ENCODE results near the gene RTP5. TPM values are rescaled to one million over a fixed set of nuclear protein-coding genes. Genes with fewer than 3 reads are reported as not detected.
A peak's percentile ranks its signal among the peaks of the same experiment; 100 is the strongest.
"Not testable (repeated sequence)": the region's sequence is repeated elsewhere in the genome, so short reads cannot be mapped to it uniquely, and the experiment has no call there.

RTP5 gene
- total and polyA plus RNA-seq, 3 experiments from 2014 or later = 0.11 to 0.23 (median 0.18) TPM

DNA sequence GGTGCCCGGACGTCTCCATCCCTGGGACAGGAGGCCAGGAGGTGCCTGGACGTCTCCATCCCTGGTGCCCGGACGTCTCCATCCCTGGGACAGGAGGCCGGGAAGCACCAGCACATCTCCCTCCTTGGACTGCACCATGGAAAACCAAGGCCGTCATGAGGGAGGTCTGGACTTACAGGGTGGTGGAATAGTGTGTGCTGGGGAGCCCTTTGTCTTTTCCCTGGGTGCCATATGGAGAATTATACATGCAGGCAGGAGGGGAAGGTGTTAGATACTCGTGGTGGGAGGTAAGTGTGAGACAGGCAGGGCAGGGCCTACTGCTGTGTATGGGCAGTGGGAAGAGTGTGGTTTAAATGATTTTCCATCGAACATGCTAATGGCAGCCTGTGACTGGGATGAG lies 52.9 kb downstream of the RTP5 start:
- peaks cover 0 to 4% (median 0%) of the 10 kb centered on the region in 3 donors for H3K36me3 Mint-ChIP-seq
- H3K27ac Mint-ChIP-seq = peak overlapping the region in 2 of 8 donors; percentile 55 to 70
- no peaks in the 10 kb centered on the region for H3K27me3 Mint-ChIP-seq
- H3K9me3 Mint-ChIP-seq = no peaks in the 10 kb centered on the region
- CTCF ChIA-PET = no interaction called here
- H3K9me3 ChIP-seq (ENCODE audit: low read length) = no peaks in the 10 kb centered on the region
- H3K36me3 ChIP-seq (ENCODE audit: insufficient read depth, low read length) = no peaks in the 10 kb centered on the region
- no peak overlapping the region for H3K4me3 Mint-ChIP-seq
- H3K4me1 Mint-ChIP-seq = peaks cover 8 to 27% (median 22%) of the 10 kb centered on the region in 3 donors
- H3K27me3 ChIP-seq (ENCODE audit: insufficient read depth, low read length, poor library complexity, severe bottlenecking) = no peaks in the 10 kb centered on the region
- H3K4me1 ChIP-seq (ENCODE audit: insufficient read depth, low read length) = no peaks in the 10 kb centered on the region
- H3K27ac ChIP-seq (ENCODE audit: low read depth, low read length) = no peak overlapping the region
- DNase-seq = no peak
- no peak overlapping the region for H3K4me3 ChIP-seq (ENCODE audit: low read length)
- POLR2A ChIA-PET = no interaction called here

DNA sequence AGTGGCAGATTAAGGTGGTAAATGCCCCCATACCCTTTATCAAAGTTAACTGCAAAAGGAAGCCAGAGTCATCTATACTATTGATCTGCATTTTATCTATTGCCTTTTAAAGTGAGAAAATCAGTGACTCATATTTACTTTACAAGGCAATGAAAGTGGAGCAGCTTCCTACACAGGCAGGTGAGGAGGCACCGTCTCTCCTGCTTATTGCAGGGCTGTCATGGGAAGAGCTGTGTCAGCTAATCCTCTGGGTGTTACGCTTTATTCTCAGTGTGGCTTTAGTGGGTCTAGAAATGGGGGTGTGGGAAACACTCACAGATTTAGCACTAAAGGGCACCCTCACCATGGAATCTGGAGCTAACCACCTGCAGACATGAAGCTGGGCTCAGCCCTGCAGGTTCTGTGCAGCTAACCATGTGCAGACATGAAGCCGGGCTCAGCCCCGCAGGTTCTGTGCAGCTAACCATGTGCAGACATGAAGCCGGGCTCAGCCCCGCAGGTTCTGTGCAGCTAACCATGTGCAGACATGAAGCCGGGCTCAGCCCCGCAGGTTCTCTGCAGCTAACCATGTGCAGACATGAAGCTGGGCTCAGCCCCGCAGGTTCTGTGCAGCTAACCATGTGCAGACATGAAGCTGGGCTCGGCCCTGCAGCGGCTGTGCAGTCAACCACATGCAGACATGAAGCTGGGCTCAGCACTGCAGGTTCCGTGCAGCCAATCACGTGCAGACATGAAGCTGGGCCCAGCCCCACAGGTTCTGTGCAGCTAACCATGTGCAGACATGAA lies 53.5 kb downstream of the RTP5 start:
- H3K27me3 ChIP-seq (ENCODE audit: insufficient read depth, low read length, poor library complexity, severe bottlenecking); DNase-seq; H3K4me3 Mint-ChIP-seq; H3K27me3 Mint-ChIP-seq; CTCF ChIA-PET; H3K9me3 ChIP-seq (ENCODE audit: low read length); H3K36me3 Mint-ChIP-seq; POLR2A ChIA-PET; H3K4me3 ChIP-seq (ENCODE audit: low read length); H3K36me3 ChIP-seq (ENCODE audit: insufficient read depth, low read length); H3K27ac ChIP-seq (ENCODE audit: low read depth, low read length); H3K4me1 ChIP-seq (ENCODE audit: insufficient read depth, low read length); H3K9me3 Mint-ChIP-seq; H3K27ac Mint-ChIP-seq: not testable (repeated sequence)
- H3K4me1 Mint-ChIP-seq = peaks cover 8 to 27% (median 22%) of the 10 kb centered on the region in 3 donors

Other genes starting within 250 kb of the RTP5 start
- gene THAP4, start 232.6 kb upstream of the RTP5 start, total RNA-seq = 10 to 100 TPM; 51.4 to 51.9 TPM
- gene THAP4, start 232.6 kb upstream of the RTP5 start, polyA plus RNA-seq = 42.3 TPM
- 10 to 100 TPM; 79.0 to 80.2 TPM for gene ATG4B, start 232.0 kb upstream of the RTP5 start, total RNA-seq
- 56.1 TPM for gene ATG4B, start 232.0 kb upstream of the RTP5 start, polyA plus RNA-seq
- gene DTYMK, start 182.9 kb upstream of the RTP5 start, total RNA-seq = 100 to 1,000 TPM; 131 to 134 TPM
- gene DTYMK, start 182.9 kb upstream of the RTP5 start, polyA plus RNA-seq = 41.1 TPM
- gene ING5, start 167.7 kb upstream of the RTP5 start, total RNA-seq = 10 to 100 TPM; 44.4 to 48.4 TPM
- gene ING5, start 167.7 kb upstream of the RTP5 start, polyA plus RNA-seq = 19.5 TPM
- 10 to 100 TPM; 22.9 to 23.4 TPM for gene D2HGDH, start 135.1 kb upstream of the RTP5 start, total RNA-seq
- 5.7 TPM for gene D2HGDH, start 135.1 kb upstream of the RTP5 start, polyA plus RNA-seq
- under 1 TPM in 1 of 2 experiments, not detected in 1; 0.16 TPM for gene GAL3ST2, start 92.9 kb upstream of the RTP5 start, total RNA-seq
- gene GAL3ST2, start 92.9 kb upstream of the RTP5 start, polyA plus RNA-seq = not detected
- not detected for gene NEU4, start 60.5 kb upstream of the RTP5 start, total RNA-seq
- not detected for gene NEU4, start 60.5 kb upstream of the RTP5 start, polyA plus RNA-seq
- gene PDCD1, start 10.8 kb upstream of the RTP5 start, total RNA-seq = 10 to 100 TPM; 34.3 to 39.3 TPM
- 41.8 TPM for gene PDCD1, start 10.8 kb upstream of the RTP5 start, polyA plus RNA-seq

All from CD8-positive, alpha-beta memory T cell (primary cell).